ENCODE measurements around the gene MPZL2.
A peak's percentile ranks its signal among the peaks of the same experiment; 100 is the strongest.

The MPZL2 gene

GRCh38 chr11:118258410-118258809 is 5.7 kb downstream of the MPZL2 start:
- no peak for DNase-seq (ENCODE audit: low spot score)
- no peak for TF ChIP-seq CTCF (IDR thresholded peaks at IDR 0.05; ENCODE audit: extremely low read depth, missing control alignments)

- no peak for DNase-seq (ENCODE audit: low spot score)
- no peak for TF ChIP-seq CTCF (IDR thresholded peaks at IDR 0.05; ENCODE audit: extremely low read depth, missing control alignments)
These were observed 11.4 kb downstream of the MPZL2 start for GRCh38 chr11:118252688-118253087.

GRCh38 chr11:118251858-118252652 is 12.0 kb downstream of the MPZL2 start, which contains the start of gene MPZL3:
TSS of gene MPZL3 (minus strand) at chr11:118252365. CDS start at chr11:118252294, 71 bp downstream.
- peak; percentile 79 for DNase-seq (ENCODE audit: low spot score)

GRCh38 chr11:118247041-118247440 is 17.1 kb downstream of the MPZL2 start:
- no peak for DNase-seq (ENCODE audit: low spot score)
- TF ChIP-seq CTCF (IDR thresholded peaks at IDR 0.05; ENCODE audit: extremely low read depth, missing control alignments): no peak

More at GRCh38 chr11:118251858-118252652, 12.0 kb downstream of the MPZL2 start, which contains the start of gene MPZL3:
- no peak for TF ChIP-seq CTCF (IDR thresholded peaks at IDR 0.05; ENCODE audit: extremely low read depth, missing control alignments)

- DNase-seq (ENCODE audit: low spot score): no peak
- no peak for TF ChIP-seq CTCF (IDR thresholded peaks at IDR 0.05; ENCODE audit: extremely low read depth, missing control alignments)
These were observed 18.0 kb downstream of the MPZL2 start for GRCh38 chr11:118245936-118246562.

GRCh38 chr11:118243993-118244762 is 19.9 kb downstream of the MPZL2 start:
- TF ChIP-seq CTCF (IDR thresholded peaks at IDR 0.05; ENCODE audit: extremely low read depth, missing control alignments): no peak
- DNase-seq (ENCODE audit: low spot score): no peak

Measured in GM20000 (cell line).